AG09309 (cell line): Measurements from ENCODE around the gene HSPG2.
"Not testable (repeated sequence)": the region's sequence is repeated elsewhere in the genome, so short reads cannot be mapped to it uniquely, and the experiment has no call there.

Experiments used
- DNase-seq: peaks from one replicate; pipeline ENCODE4 v3.0.0-alpha.2; 2010; ENCODE audit warnings: low read depth
- H3K4me3 ChIP-seq: 2 replicates; pipeline ENCODE4 v1.5.1; 2011; ENCODE audit warnings: mild to moderate bottlenecking, low read depth, low read length, moderate library complexity; ENCODE audit not compliant: control insufficient read depth
- TF ChIP-seq, protein P1 (sequence below): IDR thresholded peaks from 2 replicates; pipeline ENCODE4 v1.5.1; 2011; ENCODE audit warnings: mild to moderate bottlenecking, low read depth, low read length, inconsistent platforms; ENCODE audit not compliant: insufficient read depth, control insufficient read depth; ENCODE audit errors: missing control alignments

The HSPG2 gene

GRCh38 chr1:21937034-21937371 is at the start of gene HSPG2:
Gene HSPG2, minus strand, starts transcription at chr1:21937310. Its CDS starts 93 bp downstream, at chr1:21937217.
- peak within 1 kb of the TSS; percentile 87 for H3K4me3 ChIP-seq
- no peak for DNase-seq
- TF ChIP-seq, protein P1, sequence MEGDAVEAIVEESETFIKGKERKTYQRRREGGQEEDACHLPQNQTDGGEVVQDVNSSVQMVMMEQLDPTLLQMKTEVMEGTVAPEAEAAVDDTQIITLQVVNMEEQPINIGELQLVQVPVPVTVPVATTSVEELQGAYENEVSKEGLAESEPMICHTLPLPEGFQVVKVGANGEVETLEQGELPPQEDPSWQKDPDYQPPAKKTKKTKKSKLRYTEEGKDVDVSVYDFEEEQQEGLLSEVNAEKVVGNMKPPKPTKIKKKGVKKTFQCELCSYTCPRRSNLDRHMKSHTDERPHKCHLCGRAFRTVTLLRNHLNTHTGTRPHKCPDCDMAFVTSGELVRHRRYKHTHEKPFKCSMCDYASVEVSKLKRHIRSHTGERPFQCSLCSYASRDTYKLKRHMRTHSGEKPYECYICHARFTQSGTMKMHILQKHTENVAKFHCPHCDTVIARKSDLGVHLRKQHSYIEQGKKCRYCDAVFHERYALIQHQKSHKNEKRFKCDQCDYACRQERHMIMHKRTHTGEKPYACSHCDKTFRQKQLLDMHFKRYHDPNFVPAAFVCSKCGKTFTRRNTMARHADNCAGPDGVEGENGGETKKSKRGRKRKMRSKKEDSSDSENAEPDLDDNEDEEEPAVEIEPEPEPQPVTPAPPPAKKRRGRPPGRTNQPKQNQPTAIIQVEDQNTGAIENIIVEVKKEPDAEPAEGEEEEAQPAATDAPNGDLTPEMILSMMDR = no peak

DNA sequence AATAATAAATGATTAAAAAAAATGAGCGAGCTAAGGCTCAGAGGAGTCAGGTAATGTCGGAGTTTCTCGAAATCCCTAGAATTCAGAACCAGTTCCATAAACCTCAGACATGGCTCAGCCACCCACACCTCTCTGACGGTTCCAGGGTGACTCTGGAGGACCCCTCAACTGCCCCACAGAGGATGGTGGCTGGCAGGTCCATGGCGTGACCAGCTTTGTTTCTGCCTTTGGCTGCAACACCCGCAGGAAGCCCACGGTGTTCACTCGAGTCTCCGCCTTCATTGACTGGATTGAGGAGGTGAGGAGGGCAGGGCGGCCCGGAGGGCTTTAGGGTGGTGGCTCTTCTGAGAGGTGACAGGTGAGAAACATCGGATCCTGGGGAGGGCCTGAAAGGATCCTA is 49.3 kb upstream of the HSPG2 start:
- not testable (repeated sequence) for H3K4me3 ChIP-seq

GRCh38 chr1:21985893-21986292 is 48.8 kb upstream of the HSPG2 start:
- H3K4me3 ChIP-seq, DNase-seq: not testable (repeated sequence)

More for the DNA sequence above, 49.3 kb upstream of the HSPG2 start:
- DNase-seq = not testable (repeated sequence)

DNA sequence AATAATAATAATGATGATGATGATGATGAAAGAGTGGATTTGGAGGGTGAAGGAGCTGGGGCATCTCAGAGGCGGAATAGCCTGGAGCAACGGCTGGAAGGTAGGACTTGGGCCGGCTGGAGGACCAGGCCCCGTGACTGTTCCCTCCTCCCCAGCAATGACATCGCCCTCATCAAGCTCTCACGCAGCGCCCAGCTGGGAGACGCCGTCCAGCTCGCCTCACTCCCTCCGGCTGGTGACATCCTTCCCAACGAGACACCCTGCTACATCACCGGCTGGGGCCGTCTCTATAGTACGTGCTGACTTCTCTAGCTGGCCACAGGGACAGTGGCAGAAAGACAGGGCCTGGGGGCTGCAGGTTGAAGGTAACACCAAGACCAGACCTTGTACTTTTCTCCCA is 46.4 kb upstream of the HSPG2 start:
- not testable (repeated sequence) for DNase-seq, H3K4me3 ChIP-seq

- H3K4me3 ChIP-seq, DNase-seq: not testable (repeated sequence)
These were observed 45.0 kb upstream of the HSPG2 start for GRCh38 chr1:21982122-21982521.

GRCh38 chr1:21981253-21981652 is 44.1 kb upstream of the HSPG2 start:
- DNase-seq, H3K4me3 ChIP-seq: not testable (repeated sequence)

GRCh38 chr1:21980515-21981220 is 43.6 kb upstream of the HSPG2 start:
- DNase-seq, H3K4me3 ChIP-seq: not testable (repeated sequence)

DNA sequence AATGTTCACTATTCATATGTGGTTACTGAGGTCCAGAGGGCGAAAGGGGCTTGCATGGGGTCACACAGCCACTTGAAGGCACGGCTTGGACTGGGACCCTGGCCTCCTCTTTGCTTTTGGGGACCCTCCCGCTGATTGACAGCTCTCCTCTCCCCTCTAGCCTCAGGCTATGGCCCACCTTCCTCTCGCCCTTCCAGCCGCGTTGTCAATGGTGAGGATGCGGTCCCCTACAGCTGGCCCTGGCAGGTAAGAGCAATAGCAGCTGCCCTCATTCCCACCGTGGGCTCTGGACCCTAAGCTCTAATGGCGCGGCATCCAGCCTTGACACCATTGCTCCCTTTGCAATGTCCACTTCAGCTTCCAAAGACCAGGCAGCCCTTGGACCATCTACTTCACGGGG is 41.1 kb upstream of the HSPG2 start:
- not testable (repeated sequence) for DNase-seq, H3K4me3 ChIP-seq

- not testable (repeated sequence) for H3K4me3 ChIP-seq, DNase-seq
These were observed 39.7 kb upstream of the HSPG2 start, which contains the start of gene CELA3B for GRCh38 chr1:21976703-21977239. Gene CELA3B, plus strand, starts transcription at chr1:21977022. Its CDS starts 18 bp downstream, at chr1:21977040.

GRCh38 chr1:21975296-21975695 is 38.2 kb upstream of the HSPG2 start:
- not testable (repeated sequence) for H3K4me3 ChIP-seq, DNase-seq

DNA sequence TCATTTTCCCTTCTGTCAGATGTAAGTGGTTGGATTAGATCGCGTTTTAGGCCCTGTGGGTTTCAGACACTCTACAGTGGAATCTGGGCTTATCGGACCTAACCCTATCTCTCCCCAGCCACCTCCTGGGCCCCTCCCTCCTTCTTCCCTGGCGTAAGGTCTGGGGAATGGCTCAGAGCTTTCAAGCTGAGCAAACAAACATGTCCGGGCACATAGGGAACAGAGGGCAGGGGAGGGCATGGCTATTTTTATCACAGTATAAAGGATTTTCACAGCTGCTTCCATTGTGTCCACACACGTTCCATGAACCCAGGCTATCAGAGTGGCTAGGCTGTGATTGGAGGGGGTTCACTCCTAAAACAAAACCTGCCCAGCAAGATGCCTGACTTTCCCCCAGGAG is 37.6 kb upstream of the HSPG2 start:
- not testable (repeated sequence) for H3K4me3 ChIP-seq, DNase-seq

DNA sequence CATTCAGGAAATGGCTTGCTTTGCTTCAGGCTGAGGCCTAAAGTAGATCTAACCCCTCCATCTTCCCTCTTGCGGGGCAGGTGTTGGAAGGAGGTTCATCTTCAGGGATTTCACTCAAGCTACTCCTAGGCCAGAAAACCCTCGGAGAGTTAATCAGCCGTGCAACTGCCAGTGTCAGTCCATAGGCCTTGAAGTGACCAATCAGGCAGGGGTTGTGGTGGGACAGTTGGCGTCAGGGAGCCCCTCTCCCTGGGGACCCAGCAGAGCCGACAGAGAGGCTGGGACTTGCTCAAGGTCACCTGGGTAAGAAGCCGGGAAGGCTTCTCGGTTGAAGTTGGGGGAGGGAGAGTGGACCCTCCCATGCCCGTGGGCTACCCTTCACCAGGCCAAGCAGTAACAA is 36.8 kb upstream of the HSPG2 start:
- not testable (repeated sequence) for H3K4me3 ChIP-seq, DNase-seq

GRCh38 chr1:21972973-21973441 is 35.9 kb upstream of the HSPG2 start:
- not testable (repeated sequence) for DNase-seq, H3K4me3 ChIP-seq

GRCh38 chr1:21970523-21970922 is 33.4 kb upstream of the HSPG2 start:
- not testable (repeated sequence) for H3K4me3 ChIP-seq, DNase-seq

DNA sequence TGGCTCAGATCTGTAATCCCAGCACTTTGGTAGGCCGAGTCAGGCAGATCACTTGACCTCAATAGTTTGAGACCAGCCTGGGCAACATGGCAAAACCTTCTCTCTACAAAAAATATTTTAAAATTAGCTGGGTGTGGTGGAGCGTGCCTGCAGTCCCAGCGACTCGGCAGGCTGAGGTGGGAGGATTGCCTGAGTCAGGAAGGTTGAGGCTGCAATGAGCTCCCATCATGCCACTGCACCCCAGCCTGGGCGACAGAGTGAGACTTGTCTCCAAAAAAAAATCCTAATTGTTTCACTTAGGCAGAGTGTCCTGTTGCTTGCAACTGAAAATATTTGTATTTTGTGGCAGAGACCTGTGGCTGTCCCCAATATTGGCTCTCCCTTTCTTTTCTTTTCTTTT is 32.0 kb upstream of the HSPG2 start:
- not testable (repeated sequence) for H3K4me3 ChIP-seq, DNase-seq

DNA sequence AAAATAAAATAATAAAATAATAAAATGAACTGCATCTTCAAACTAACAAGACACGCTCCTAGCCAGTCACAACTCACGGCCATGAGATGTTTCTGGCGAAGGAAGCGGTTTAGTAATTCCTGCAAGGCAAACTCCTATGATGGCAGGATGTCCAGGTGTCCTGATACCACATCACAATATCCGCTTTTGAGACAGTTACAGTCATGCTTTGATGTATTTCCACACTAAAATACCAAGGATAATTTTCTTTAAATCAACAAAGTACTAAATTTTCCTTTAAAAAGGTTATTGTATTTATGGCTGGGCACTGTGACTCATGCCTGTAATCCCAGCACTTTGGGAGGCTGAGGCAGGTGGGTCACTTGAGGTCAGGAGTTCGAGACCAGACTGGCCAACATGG is 30.1 kb upstream of the HSPG2 start:
- not testable (repeated sequence) for H3K4me3 ChIP-seq, DNase-seq
